AG10803 (cell line): Measurements from ENCODE around the gene ARL16.

Experiments used
- DNase-seq: peaks from one replicate; pipeline ENCODE4 v3.0.0; 2010; ENCODE audit warnings: low read depth
- H3K4me3 ChIP-seq: 2 replicates; pipeline ENCODE4 v1.5.1; 2011; ENCODE audit warnings: mild to moderate bottlenecking, low read length, control low read depth
- TF ChIP-seq, protein P1 (sequence below): conservative IDR thresholded peaks from 2 replicates; pipeline ENCODE4 v1.5.1; 2011; ENCODE audit warnings: mild to moderate bottlenecking, low read length, control low read depth, inconsistent platforms

Gene ARL16

DNA sequence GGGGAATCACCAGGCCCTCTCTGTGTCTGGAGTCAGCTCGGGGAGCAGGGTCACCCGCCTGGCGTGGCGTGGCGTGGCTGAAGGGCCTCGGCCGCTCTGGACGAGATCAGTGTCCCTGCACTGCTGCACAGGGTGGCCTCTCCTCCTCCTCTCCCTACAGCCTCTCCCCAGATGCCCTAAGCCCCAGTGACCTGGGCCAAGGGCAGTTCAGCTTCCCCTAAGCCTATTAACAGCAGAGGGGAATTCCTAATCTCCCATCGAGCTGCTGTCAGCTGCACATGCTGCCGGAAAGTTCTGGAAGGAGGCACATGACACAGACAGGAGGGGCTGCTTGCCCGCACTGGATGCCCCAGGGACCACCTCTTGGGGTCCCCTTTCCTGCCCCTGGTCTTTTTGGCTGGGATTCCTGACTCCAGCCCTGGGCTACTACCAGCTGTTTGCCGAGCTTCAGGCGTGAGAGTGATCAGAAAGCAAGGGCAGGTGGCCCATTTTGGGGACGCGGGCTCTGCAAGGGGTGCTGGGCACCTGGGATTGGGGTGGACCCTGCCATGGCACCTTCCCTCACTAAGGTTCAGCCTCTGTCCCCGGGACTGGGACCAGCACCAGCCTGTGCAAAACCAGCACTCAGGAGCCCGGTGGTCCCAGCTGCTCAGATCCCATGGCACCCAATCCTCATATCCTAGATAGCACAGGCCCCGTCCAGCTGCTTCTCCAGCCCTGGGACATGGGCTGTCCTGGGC, 28.0 kb downstream of the ARL16 start:
- DNase-seq: no peak
- no peak overlapping the region for H3K4me3 ChIP-seq
- TF ChIP-seq, protein P1, sequence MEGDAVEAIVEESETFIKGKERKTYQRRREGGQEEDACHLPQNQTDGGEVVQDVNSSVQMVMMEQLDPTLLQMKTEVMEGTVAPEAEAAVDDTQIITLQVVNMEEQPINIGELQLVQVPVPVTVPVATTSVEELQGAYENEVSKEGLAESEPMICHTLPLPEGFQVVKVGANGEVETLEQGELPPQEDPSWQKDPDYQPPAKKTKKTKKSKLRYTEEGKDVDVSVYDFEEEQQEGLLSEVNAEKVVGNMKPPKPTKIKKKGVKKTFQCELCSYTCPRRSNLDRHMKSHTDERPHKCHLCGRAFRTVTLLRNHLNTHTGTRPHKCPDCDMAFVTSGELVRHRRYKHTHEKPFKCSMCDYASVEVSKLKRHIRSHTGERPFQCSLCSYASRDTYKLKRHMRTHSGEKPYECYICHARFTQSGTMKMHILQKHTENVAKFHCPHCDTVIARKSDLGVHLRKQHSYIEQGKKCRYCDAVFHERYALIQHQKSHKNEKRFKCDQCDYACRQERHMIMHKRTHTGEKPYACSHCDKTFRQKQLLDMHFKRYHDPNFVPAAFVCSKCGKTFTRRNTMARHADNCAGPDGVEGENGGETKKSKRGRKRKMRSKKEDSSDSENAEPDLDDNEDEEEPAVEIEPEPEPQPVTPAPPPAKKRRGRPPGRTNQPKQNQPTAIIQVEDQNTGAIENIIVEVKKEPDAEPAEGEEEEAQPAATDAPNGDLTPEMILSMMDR: no peak

DNA sequence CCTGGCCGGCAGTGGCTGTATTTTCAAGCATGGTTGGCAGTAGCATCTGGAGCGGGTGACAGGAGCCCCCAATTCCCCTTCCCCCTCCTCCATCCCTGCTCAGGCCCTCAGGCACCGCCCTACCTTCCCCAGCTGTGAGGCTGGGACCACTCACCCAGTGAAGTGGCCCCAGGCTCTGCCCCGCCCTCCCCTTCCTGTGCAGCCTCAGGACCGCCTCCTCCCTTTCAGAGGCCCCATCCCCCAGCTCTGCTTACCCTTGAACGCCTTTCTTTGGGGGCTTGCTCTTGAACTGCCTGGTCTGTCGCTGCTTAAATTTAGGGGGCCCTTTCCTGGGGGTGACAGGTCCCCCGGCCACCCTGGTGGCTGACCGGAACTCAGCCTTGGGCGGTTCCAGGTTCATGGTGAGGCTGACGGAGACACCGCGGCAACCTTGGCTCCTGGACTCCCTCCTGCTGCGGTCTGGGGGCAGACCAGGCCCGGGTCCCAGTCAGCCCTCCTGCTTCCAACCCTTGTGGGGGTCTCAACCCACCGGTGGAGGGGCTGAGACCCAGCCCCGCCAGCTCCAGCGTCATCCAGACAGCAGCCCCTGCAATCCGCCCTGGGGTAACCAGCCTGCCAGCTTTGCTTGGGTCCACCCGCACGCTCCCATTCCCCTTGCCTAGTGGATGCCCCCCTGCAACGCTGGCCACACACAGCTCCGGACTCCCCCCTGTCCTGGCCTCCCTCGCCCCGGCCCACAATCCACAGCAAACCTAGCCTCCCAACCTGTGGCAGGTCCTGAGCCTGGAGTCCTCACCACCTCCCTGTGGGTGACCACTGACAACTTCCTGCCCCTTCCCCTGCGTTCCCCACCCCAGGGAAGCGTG, 30.5 kb downstream of the ARL16 start:
- no peak for DNase-seq
- no peak overlapping the region for H3K4me3 ChIP-seq
- TF ChIP-seq, protein P1: no peak

DNA sequence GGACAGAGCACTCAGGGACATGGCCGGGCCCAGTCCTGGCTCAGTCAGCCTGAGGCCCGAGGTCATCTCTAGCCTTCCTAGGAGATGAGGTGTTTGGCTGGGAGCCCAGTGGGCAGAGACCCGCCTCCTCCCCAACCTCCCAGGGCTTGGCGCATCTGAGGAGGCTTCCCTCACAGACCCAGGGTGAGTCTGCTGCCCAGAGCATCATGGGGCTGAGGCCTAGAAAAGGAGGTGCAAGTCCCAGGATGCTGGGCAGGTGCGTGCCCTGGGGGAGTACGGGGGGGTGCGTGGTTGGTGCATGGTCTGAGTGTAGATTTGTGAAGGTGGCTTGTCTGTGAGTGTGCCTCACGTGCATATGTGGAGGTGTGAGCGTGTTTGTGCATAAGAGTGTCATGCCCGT, 31.9 kb downstream of the ARL16 start:
- peak; percentile 76 for DNase-seq
- TF ChIP-seq, protein P1: no peak
- no peak overlapping the region for H3K4me3 ChIP-seq

DNA sequence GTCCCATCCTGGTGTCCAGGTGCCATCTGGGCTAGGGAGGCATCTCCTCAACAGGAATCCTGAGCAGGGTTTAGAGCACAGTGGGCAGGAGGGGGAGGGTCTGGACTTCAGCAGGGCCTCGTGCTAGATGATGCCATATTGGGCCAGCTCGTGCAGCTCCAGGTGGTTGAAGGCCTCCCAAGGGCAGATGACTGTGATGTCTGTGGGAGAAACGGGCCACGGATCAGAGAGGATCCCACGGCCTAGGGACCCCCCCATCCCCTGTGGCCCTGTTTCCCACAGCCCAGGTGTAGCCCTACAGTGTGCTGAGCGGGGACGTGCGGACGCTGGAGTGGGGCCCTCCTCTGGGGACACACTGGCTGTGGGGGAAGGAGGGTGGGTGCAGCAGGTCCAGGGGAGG, 32.6 kb downstream of the ARL16 start:
- TF ChIP-seq, protein P1: no peak
- no peak for DNase-seq
- H3K4me3 ChIP-seq: no peak overlapping the region

DNA sequence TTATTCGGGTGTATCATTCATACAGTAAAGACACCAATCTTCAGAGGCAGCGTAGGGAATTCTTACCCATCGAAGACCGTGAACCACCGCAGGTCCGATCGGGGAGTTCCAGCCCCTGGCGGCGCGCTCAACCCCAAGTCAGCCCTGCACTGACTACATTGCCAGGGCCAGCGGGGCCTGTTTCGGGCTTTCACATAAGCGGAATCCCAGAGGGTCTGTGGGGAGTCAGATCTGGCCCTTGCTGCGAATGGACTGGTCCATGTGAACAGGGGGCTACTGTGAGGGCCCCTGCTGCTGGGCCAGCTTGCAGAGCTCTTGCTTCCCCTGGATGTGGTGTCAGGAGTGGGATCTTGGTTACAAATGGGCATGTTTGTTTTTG, 34.9 kb downstream of the ARL16 start:
- H3K4me3 ChIP-seq: no peak overlapping the region
- no peak for DNase-seq
- TF ChIP-seq, protein P1: no peak

DNA sequence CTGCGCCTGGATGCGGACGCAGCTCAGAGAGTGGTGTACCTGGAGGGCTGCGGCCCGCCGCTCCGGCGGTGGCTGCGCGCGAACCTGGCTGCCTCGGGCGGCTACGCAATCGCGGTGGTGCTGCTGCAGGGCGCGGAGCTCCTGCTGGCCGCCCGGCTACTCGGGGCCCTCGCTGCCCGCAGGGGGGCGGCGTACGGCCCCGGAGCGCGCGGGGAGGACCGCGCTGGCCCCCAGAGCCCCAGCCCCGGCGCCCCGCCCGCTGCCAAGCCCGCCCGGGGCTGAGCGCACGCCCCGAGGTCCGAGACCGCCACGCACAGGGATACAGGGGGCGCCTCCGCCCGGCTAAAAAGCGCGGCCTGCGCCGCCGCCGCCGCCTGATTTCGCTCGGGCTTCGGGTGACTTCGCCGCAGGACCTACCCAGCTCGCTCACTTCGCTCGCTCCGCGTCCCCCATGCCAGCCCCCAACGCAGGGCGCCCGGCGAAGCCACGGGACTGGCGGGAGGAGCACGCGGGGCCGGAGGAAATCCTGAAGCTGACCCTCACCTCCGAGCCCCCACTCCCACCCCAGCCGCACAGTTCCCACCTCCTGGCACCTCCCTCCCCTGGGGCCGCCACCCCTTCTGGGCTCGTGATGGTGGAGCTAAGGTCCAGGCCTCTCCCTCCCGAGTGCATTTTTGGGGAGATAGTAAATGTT, 35.4 kb downstream of the ARL16 start:
- TF ChIP-seq, protein P1: no peak
- H3K4me3 ChIP-seq: no peak overlapping the region

DNA sequence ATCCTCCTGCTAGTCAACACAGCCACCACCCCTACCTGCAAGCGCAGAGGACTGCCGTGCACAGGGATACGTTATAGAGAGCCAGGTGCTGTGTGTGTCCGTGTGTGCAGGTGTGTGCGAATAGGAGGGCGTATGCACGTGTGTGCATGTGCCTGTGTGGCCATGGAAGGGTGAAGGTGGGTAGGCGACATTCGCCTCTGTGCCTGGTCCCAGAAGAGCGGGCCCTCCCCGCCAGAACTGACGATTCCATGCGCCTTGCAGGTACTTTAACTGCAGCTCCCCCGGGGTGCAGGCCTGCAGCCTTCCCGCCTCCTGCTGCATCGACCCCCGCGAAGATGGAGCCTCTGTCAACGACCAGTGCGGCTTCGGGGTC, 36.0 kb downstream of the ARL16 start:
- no peak for DNase-seq
- H3K4me3 ChIP-seq: no peak overlapping the region
- TF ChIP-seq, protein P1: no peak

More for the DNA sequence above, 35.4 kb downstream of the ARL16 start:
- no peak for DNase-seq
